B cell (primary cell): ENCODE measurements around the gene RNF135. TPM values are rescaled to one million over a fixed set of nuclear protein-coding genes. Genes with fewer than 3 reads are reported as not detected.
"Not testable (repeated sequence)": the region's sequence is repeated elsewhere in the genome, so short reads cannot be mapped to it uniquely, and the experiment has no call there.

Experiments
- ATAC-seq: fragments of 200-7000 bp; cut with Tn5 transposase; one replicate; pipeline ENCODE4 v1.10.0; 2021; ENCODE audit warnings: low read depth, mild to moderate bottlenecking, moderate number of reproducible peaks, moderate library complexity
- CTCF ChIA-PET: fragments of 350-600 bp; sonication (Branson Sonifier 250); formaldehyde crosslinking; loops from one replicate; lab custom pipeline; 2021; ENCODE audit warnings: antibody characterized with exemption, inconsistent platforms; lab: Charles Lee
- POLR2A ChIA-PET: fragments of 350-600 bp; sonication (Branson Sonifier 250); formaldehyde crosslinking; loops from one replicate; lab custom pipeline; 2021; ENCODE audit warnings: antibody characterized with exemption; lab: Charles Lee
- DNase-seq: peaks from one replicate; pipeline ENCODE4 v3.0.0; 2013
- H2AFZ ChIP-seq: 2 replicates; pipeline ENCODE4 v1.6.1; 2012; ENCODE audit warnings: mild to moderate bottlenecking, low read depth, low read length; ENCODE audit not compliant: insufficient read depth, poor library complexity, severe bottlenecking
- H3K27ac ChIP-seq, 2 donors: 1 replicate in 1 of 2; 2 replicates in 1 of 2; pipeline ENCODE4 v1.5.1; 2012 to 2013; ENCODE audit warnings: low read length in 2 of 2, mild to moderate bottlenecking in 2 of 2, moderate library complexity in 1 of 2
- H3K27me3 ChIP-seq, 4 experiments: fragments of 200-600 bp in 1 of 4; sonication (generic) in 1 of 4; replicated peaks in 1 of 4; 1 replicate in 2 of 4; 2 replicates in 2 of 4; pipeline versions ENCODE4 v1.6.1 to v1.7.0; 2013 to 2016; ENCODE audit warnings: low read length in 3 of 4, mild to moderate bottlenecking in 2 of 4, mixed read lengths in 1 of 4, moderate library complexity in 1 of 4; ENCODE audit not compliant: insufficient read depth in 4 of 4, control insufficient read depth in 3 of 4; ENCODE audit errors: control extremely low read depth in 1 of 4
- H3K36me3 ChIP-seq, 2 experiments: replicated peaks in 1 of 2; 1 replicate in 1 of 2; 2 replicates in 1 of 2; pipeline versions ENCODE4 v1.6.1 to v1.7.1; 2013; ENCODE audit warnings: low read length in 1 of 2; ENCODE audit not compliant: insufficient read depth in 2 of 2, control insufficient read depth in 1 of 2; ENCODE audit errors: control extremely low read depth in 1 of 2, extremely low read depth in 1 of 2
- H3K4me1 ChIP-seq, 2 donors: fragments of 200-600 bp in 1 of 2; sonication (generic) in 1 of 2; 1 replicate in 1 of 2; 2 replicates in 1 of 2; pipeline versions ENCODE4 v1.5.1 to v1.6.1; 2013 to 2017; ENCODE audit warnings: low read length in 2 of 2; ENCODE audit not compliant: control insufficient read depth in 2 of 2, insufficient read depth in 2 of 2
- H3K4me2 ChIP-seq: replicated peaks from 2 replicates; pipeline ENCODE3; 2012; ENCODE audit warnings: mild to moderate bottlenecking, low read depth, low read length; ENCODE audit not compliant: poor library complexity, severe bottlenecking
- H3K4me3 ChIP-seq, 5 experiments: fragments of 200-600 bp in 1 of 5; sonication (generic) in 1 of 5; 1 replicate in 3 of 5; 2 replicates in 2 of 5; pipeline versions ENCODE4 v1.5.1 to v1.7.0; 2011 to 2016; ENCODE audit warnings: low read length in 4 of 5, mild to moderate bottlenecking in 4 of 5, low read depth in 2 of 5, control low read depth in 1 of 5, moderate library complexity in 1 of 5; ENCODE audit not compliant: insufficient read depth in 1 of 5; ENCODE audit errors: control extremely low read depth in 1 of 5, extremely low read depth in 1 of 5
- H3K79me2 ChIP-seq: fragments of 200-600 bp; sonication (generic); one replicate; pipeline ENCODE4 v1.6.0; 2016; ENCODE audit warnings: low read length; ENCODE audit not compliant: control insufficient read depth, insufficient read depth
- H3K9ac ChIP-seq: fragments of 200-600 bp; sonication (generic); 2 replicates; pipeline ENCODE4 v1.6.1; 2017; ENCODE audit warnings: mild to moderate bottlenecking, low read length, moderate library complexity
- H3K9me3 ChIP-seq, 3 donors: one replicate each; pipeline versions ENCODE4 v1.6.1 to v1.7.1; 2013; ENCODE audit warnings: low read length in 2 of 3; ENCODE audit not compliant: control insufficient read depth in 2 of 3, insufficient read depth in 1 of 3; ENCODE audit errors: control extremely low read depth in 1 of 3
- H4K20me1 ChIP-seq: 2 replicates; pipeline ENCODE4 v1.6.0; 2012; ENCODE audit warnings: mild to moderate bottlenecking, low read length; ENCODE audit not compliant: insufficient read depth, control insufficient read depth, poor library complexity, severe bottlenecking
- H3K27ac Mint-ChIP-seq: one replicate; pipeline ENCODE4 v1.8.0; 2021; ENCODE audit warnings: mixed read lengths
- H3K27me3 Mint-ChIP-seq: one replicate; pipeline ENCODE4 v1.8.0; 2021; ENCODE audit warnings: mixed read lengths
- H3K4me1 Mint-ChIP-seq: one replicate; pipeline ENCODE4 v1.8.0; 2021; ENCODE audit warnings: mixed read lengths
- H3K4me3 Mint-ChIP-seq: one replicate; pipeline ENCODE4 v1.8.0; 2021; ENCODE audit warnings: mixed read lengths
- H3K9me3 Mint-ChIP-seq: one replicate; pipeline ENCODE4 v1.8.0; 2022; ENCODE audit warnings: mixed read lengths; ENCODE audit not compliant: insufficient read depth
- WGBS: methylation state at CpG from one replicate; pipeline ENCODE4 v1.1.5; 2013; ENCODE audit warnings: missing lambda C conversion rate; ENCODE audit not compliant: insufficient coverage; 5-methylcytosine and 5-hydroxymethylcytosine counted together
- intact Hi-C: fragments of 100-400 bp; cut with micrococcal nuclease; formaldehyde crosslinking; loops from one replicate; pipeline ENCODE4 v1.10.0; 2022
- polyA plus RNA-seq: library from polyadenylated mRNA; depleted of rRNA; stranded (reverse); fragments of >200 nt; gene quantifications from 2 replicates; pipeline ENCODE4 v1.2.3, GENCODE V29; 2012
- total RNA-seq, 2 donors: library from RNA; stranded (reverse); fragments of 120-200 nt in 1 of 2; gene quantifications; 1 replicate in 1 of 2; 2 replicates in 1 of 2; pipeline versions ENCODE4 v1.2.3 to v1.2.4, GENCODE V29; 2013 to 2022

The RNF135 gene
- total and polyA plus RNA-seq, 2 donors (not counting 1 experiment from before 2014, with no cell fraction given), result 23.4 to 24.2 TPM

GRCh38 chr17:31042378-31042777 is 71.5 kb downstream of the RNF135 start:
- H3K4me1 Mint-ChIP-seq, H3K9ac ChIP-seq, H3K4me3 Mint-ChIP-seq, CTCF ChIA-PET, H3K27ac Mint-ChIP-seq, H2AFZ ChIP-seq, ATAC-seq, H3K4me3 ChIP-seq, H3K27me3 Mint-ChIP-seq, DNase-seq, H3K36me3 ChIP-seq, H3K4me1 ChIP-seq, H3K9me3 ChIP-seq, H3K4me2 ChIP-seq, H4K20me1 ChIP-seq, intact Hi-C loops, H3K27ac ChIP-seq, H3K27me3 ChIP-seq, H3K9me3 Mint-ChIP-seq, POLR2A ChIA-PET, H3K79me2 ChIP-seq: not testable (repeated sequence)
- WGBS, result 96% methylated on average over 5 of the region's 6 CpGs

- H3K4me3 Mint-ChIP-seq, H2AFZ ChIP-seq, CTCF ChIA-PET, H3K9me3 ChIP-seq, H3K36me3 ChIP-seq, intact Hi-C loops, H3K79me2 ChIP-seq, POLR2A ChIA-PET, H3K9ac ChIP-seq, H3K4me1 Mint-ChIP-seq, H3K27ac Mint-ChIP-seq, DNase-seq, H3K27me3 ChIP-seq, H3K4me1 ChIP-seq, H3K9me3 Mint-ChIP-seq, H3K27me3 Mint-ChIP-seq, H3K27ac ChIP-seq, H3K4me2 ChIP-seq, ATAC-seq, H3K4me3 ChIP-seq, H4K20me1 ChIP-seq: not testable (repeated sequence)
- WGBS, result no CpG with 5 or more reads among the region's 7 CpGs
Observed at GRCh38 chr17:31046856-31047425, 76.1 kb downstream of the RNF135 start.
